ENCODE results near the gene EXD1. TPM values are rescaled to one million over a fixed set of nuclear protein-coding genes. Genes with fewer than 3 reads are reported as not detected.
"Not testable (repeated sequence)": the region's sequence is repeated elsewhere in the genome, so short reads cannot be mapped to it uniquely, and the experiment has no call there.

Gene EXD1
- total and polyA plus RNA-seq, 2 of the 13 experiments (the other 11 are each of a cell fraction or from before 2014, with no cell fraction given): not detected

DNA sequence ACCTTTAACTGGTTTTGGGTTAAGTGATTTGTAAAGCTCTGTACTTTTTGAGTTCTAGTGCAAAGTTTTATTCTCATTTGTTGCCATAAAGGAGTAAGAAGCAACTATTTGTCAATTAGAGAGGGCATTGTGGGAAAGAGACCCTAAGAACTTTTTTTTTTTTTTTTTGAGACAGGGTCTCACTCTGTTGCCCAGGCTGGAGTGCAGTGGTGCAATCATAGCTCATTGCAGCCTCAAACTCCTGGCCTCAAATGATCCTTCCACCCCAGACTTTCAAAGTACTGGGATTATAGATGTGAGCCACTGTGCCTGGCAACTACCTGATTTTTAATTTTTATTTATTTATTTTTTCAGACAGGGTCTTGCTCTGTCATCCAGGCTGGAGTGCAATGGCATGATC is 5.4 kb upstream of the EXD1 start (continued):
- TF ChIP-seq, protein P1, sequence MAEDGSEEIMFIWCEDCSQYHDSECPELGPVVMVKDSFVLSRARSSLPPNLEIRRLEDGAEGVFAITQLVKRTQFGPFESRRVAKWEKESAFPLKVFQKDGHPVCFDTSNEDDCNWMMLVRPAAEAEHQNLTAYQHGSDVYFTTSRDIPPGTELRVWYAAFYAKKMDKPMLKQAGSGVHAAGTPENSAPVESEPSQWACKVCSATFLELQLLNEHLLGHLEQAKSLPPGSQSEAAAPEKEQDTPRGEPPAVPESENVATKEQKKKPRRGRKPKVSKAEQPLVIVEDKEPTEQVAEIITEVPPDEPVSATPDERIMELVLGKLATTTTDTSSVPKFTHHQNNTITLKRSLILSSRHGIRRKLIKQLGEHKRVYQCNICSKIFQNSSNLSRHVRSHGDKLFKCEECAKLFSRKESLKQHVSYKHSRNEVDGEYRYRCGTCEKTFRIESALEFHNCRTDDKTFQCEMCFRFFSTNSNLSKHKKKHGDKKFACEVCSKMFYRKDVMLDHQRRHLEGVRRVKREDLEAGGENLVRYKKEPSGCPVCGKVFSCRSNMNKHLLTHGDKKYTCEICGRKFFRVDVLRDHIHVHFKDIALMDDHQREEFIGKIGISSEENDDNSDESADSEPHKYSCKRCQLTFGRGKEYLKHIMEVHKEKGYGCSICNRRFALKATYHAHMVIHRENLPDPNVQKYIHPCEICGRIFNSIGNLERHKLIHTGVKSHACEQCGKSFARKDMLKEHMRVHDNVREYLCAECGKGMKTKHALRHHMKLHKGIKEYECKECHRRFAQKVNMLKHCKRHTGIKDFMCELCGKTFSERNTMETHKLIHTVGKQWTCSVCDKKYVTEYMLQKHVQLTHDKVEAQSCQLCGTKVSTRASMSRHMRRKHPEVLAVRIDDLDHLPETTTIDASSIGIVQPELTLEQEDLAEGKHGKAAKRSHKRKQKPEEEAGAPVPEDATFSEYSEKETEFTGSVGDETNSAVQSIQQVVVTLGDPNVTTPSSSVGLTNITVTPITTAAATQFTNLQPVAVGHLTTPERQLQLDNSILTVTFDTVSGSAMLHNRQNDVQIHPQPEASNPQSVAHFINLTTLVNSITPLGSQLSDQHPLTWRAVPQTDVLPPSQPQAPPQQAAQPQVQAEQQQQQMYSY (CRISPR knock-in tag; IDR thresholded peaks at IDR 0.05): no peak
- TF ChIP-seq ZKSCAN8 (CRISPR knock-in tag; IDR thresholded peaks at IDR 0.05; ENCODE audit: borderline replicate concordance): no peak

DNA sequence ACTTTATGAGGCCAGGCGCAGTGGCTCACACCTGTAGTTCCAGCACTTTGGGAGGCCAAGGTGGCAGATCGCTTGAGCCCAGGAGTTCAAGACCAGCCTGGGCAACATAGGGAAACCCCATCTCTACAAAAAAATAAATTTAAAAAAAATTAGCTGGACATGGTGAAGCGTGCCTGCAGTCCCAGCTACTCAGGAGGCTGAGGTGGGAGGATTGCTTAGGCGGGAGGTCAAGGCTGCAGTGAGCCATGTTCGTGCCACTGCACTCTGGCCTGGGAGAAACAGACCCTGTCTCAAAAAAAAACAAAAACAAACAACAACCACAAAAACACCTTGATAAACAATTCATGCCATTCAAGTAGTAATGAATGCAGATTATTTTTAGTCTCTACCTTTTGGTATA is 4.7 kb upstream of the EXD1 start:
- in situ Hi-C loops (cut with HindIII; ENCODE audit: extremely low pct_ligation_motif_present, low pct_unique_long_range_greater_than_20kb); H3K27ac ChIP-seq (ENCODE audit: extremely low read length, insufficient read depth, low read length); FAIRE-seq; ATAC-seq; CTCF ChIA-PET (ENCODE audit: low intra/inter-chr PET ratio, low total read pairs); BruUV-seq (replicated peaks); H3K36me3 ChIP-seq (replicated peaks in 1 of 2; ENCODE audit: control insufficient read depth in 1 of 2, insufficient read depth in 2 of 2, low read length in 2 of 2); H3K27me3 ChIP-seq (ENCODE audit: control insufficient read depth in 1 of 2, insufficient read depth in 2 of 2, low read length in 2 of 2); H3K4me3 ChIP-seq (replicated peaks in 1 of 3; ENCODE audit: insufficient read depth in 1 of 3, low read depth in 2 of 3, low read length in 3 of 3); H4K20me1 ChIP-seq (ENCODE audit: insufficient read depth, low read length); H3K9ac ChIP-seq (ENCODE audit: insufficient read depth, low read depth, low read length); H2AFZ ChIP-seq (ENCODE audit: low read length); POLR2A ChIA-PET; H3K9me3 ChIP-seq (ENCODE audit: low read length); H3K4me2 ChIP-seq (ENCODE audit: low read depth, low read length); DNase-seq (ENCODE audit: low spot score); intact Hi-C loops (cut with micrococcal nuclease; ENCODE audit: unreplicated experiment): not testable (repeated sequence)
- 98% methylated on average over 5 of the region's 5 CpGs for WGBS (ENCODE audit: low lambda C conversion rate)
- TF ChIP-seq, protein P2, sequence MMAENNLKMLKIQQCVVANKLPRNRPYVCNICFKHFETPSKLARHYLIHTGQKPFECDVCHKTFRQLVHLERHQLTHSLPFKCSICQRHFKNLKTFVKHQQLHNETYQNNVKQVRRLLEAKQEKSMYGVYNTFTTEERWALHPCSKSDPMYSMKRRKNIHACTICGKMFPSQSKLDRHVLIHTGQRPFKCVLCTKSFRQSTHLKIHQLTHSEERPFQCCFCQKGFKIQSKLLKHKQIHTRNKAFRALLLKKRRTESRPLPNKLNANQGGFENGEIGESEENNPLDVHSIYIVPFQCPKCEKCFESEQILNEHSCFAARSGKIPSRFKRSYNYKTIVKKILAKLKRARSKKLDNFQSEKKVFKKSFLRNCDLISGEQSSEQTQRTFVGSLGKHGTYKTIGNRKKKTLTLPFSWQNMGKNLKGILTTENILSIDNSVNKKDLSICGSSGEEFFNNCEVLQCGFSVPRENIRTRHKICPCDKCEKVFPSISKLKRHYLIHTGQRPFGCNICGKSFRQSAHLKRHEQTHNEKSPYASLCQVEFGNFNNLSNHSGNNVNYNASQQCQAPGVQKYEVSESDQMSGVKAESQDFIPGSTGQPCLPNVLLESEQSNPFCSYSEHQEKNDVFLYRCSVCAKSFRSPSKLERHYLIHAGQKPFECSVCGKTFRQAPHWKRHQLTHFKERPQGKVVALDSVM (CRISPR knock-in tag; IDR thresholded peaks at IDR 0.05): peak; percentile 75
- peaks cover 43% of the 10 kb centered on the region for H3K4me1 ChIP-seq (ENCODE audit: insufficient read depth, low read length)
- peaks cover 58% of the 10 kb centered on the region for H3K79me2 ChIP-seq (ENCODE audit: insufficient read depth, low read length)

Measured in HepG2 (cell line).